ENCODE data around the gene ALPK1. TPM values are rescaled to one million over a fixed set of nuclear protein-coding genes. Genes with fewer than 3 reads are reported as not detected.
"Not testable (repeated sequence)": the region's sequence is repeated elsewhere in the genome, so short reads cannot be mapped to it uniquely, and the experiment has no call there.

The ALPK1 gene
- total RNA-seq (2014; rRNA removed; shearing (Covaris generic)) = 2.2 and 3.8 TPM in 2 replicates

- peak; percentile 49 for DNase-seq (ENCODE audit: low read depth)
Observed at GRCh38 chr4:112296949-112297880, at the start of gene ALPK1. ALPK1 (plus strand) TSS chr4:112297369.

- no peak for DNase-seq (ENCODE audit: low read depth)
Observed at GRCh38 chr4:112251019-112251643, 46.0 kb upstream of the ALPK1 start.

GRCh38 chr4:112252234-112252633 is 44.9 kb upstream of the ALPK1 start:
- DNase-seq (ENCODE audit: low read depth) = no peak

GRCh38 chr4:112253382-112254000 is 43.7 kb upstream of the ALPK1 start:
- no peak for DNase-seq (ENCODE audit: low read depth)

- DNase-seq (ENCODE audit: low read depth) = no peak
Observed at GRCh38 chr4:112257098-112257497, 40.1 kb upstream of the ALPK1 start.

GRCh38 chr4:112266823-112267222 is 30.3 kb upstream of the ALPK1 start:
- no peak for DNase-seq (ENCODE audit: low read depth)

- no peak for DNase-seq (ENCODE audit: low read depth)
Observed at GRCh38 chr4:112270051-112270450, 27.1 kb upstream of the ALPK1 start.

GRCh38 chr4:112270640-112271421 is 26.3 kb upstream of the ALPK1 start:
- no peak for DNase-seq (ENCODE audit: low read depth)

- no peak for DNase-seq (ENCODE audit: low read depth)
Observed at GRCh38 chr4:112272292-112272691, 24.9 kb upstream of the ALPK1 start.

GRCh38 chr4:112274959-112275358 is 22.2 kb upstream of the ALPK1 start:
- DNase-seq (ENCODE audit: low read depth) = no peak

- no peak for DNase-seq (ENCODE audit: low read depth)
Observed at GRCh38 chr4:112276113-112276512, 21.1 kb upstream of the ALPK1 start.

- no peak for DNase-seq (ENCODE audit: low read depth)
Observed at GRCh38 chr4:112277220-112277619, 19.9 kb upstream of the ALPK1 start.

- no peak for DNase-seq (ENCODE audit: low read depth)
Observed at GRCh38 chr4:112277705-112278448, 19.3 kb upstream of the ALPK1 start.

GRCh38 chr4:112279025-112279881 is 17.9 kb upstream of the ALPK1 start:
- DNase-seq (ENCODE audit: low read depth) = no peak

GRCh38 chr4:112279882-112280315 is 17.3 kb upstream of the ALPK1 start:
- DNase-seq (ENCODE audit: low read depth) = no peak

GRCh38 chr4:112280386-112281056 is 16.6 kb upstream of the ALPK1 start:
- no peak for DNase-seq (ENCODE audit: low read depth)

- not testable (repeated sequence) for DNase-seq (ENCODE audit: low read depth)
Observed at GRCh38 chr4:112281895-112282398, 15.2 kb upstream of the ALPK1 start.

GRCh38 chr4:112282860-112283667 is 14.1 kb upstream of the ALPK1 start:
- no peak for DNase-seq (ENCODE audit: low read depth)
